GM10248 (cell line): ENCODE measurements around the gene MSH5.

ENCODE experiments used
- CTCF ChIA-PET: fragments of 300-600 bp; sonication (Branson Sonifier 250); formaldehyde crosslinking; extraction: SDS; loops from one replicate; lab custom pipeline; 2021; ENCODE audit warnings: antibody characterized with exemption; lab: Yijun Ruan, JAX
- POLR2A ChIA-PET: fragments of 350-650 bp; sonication (Branson Sonifier 250); formaldehyde crosslinking; extraction: SDS; loops from one replicate; lab custom pipeline; 2020; ENCODE audit warnings: antibody characterized with exemption; lab: Yijun Ruan, JAX
- DNase-seq: peaks from one replicate; pipeline ENCODE4 v3.0.0; 2012; ENCODE audit errors: extremely low spot score
- CTCF ChIP-seq: IDR thresholded peaks from 2 replicates; pipeline ENCODE4 v1.5.1; 2012; ENCODE audit warnings: mild to moderate bottlenecking, low read depth; ENCODE audit errors: extremely low read depth, missing control alignments, control extremely low read depth

The MSH5 gene

GRCh38 chr6:31771992-31772358 is 32.2 kb downstream of the MSH5 start:
- no peak for DNase-seq
- POLR2A ChIA-PET = interaction anchor here (0.7 to 1.4 kb wide), 2 partner anchors 24 to 207 kb away, joined by 4 read pairs; partner anchors contain the start of gene VARS1
- no peak for TF ChIP-seq CTCF
- CTCF ChIA-PET = interaction anchor here (1.0 to 4.0 kb wide), 5 partner anchors 19 to 59 kb away, joined by 3 to 73 read pairs (median 4); partner anchors contain the start of genes CLIC1, MSH5 and VARS1

GRCh38 chr6:31775184-31775583 is 35.4 kb downstream of the MSH5 start:
- CTCF ChIA-PET = interaction anchor here (1.0 to 2.8 kb wide), 7 partner anchors 9 to 349 kb away, joined by 3 to 10 read pairs (median 4); partner anchors contain the start of gene LSM2
- POLR2A ChIA-PET = interaction anchor here (0.7 kb wide), 1 partner anchor 407 kb away, joined by 6 read pairs; no protein-coding TSS in a partner anchor
- no peak for TF ChIP-seq CTCF
- no peak for DNase-seq

GRCh38 chr6:31775633-31776484 is 36.1 kb downstream of the MSH5 start:
- CTCF ChIA-PET = interaction anchor here (1.0 to 2.8 kb wide), 5 partner anchors 8 to 349 kb away, joined by 3 to 10 read pairs (median 4); no protein-coding TSS in a partner anchor
- POLR2A ChIA-PET = interaction anchor here (0.7 kb wide), 1 partner anchor 406 kb away, joined by 6 read pairs; no protein-coding TSS in a partner anchor
- TF ChIP-seq CTCF = no peak
- DNase-seq = no peak

GRCh38 chr6:31776485-31776988 is 36.7 kb downstream of the MSH5 start:
- POLR2A ChIA-PET = no interaction called here
- no peak for DNase-seq
- no peak for TF ChIP-seq CTCF
- CTCF ChIA-PET = interaction anchor here (1.1 kb wide), 1 partner anchor 15 kb away, joined by 3 read pairs; no protein-coding TSS in a partner anchor

GRCh38 chr6:31776989-31777666 is 37.3 kb downstream of the MSH5 start, which contains the start of gene VWA7:
VWA7 (minus strand) TSS chr6:31777328; CDS start chr6:31776779, 549 bp downstream.
- ChIA-PET CTCF (interaction anchor here (1.0 to 1.8 kb wide), 5 partner anchors 9 to 47 kb away, joined by 3 to 6 read pairs (median 3); partner anchors contain the start of gene LSM2), POLR2A (interaction anchor here (0.5 to 0.9 kb wide), 3 partner anchors 50 to 80 kb away, joined by 3 to 5 read pairs (median 4); partner anchors contain the start of gene HSPA1B)
- no peak for TF ChIP-seq CTCF
- DNase-seq = peak; percentile 93
